Gastroesophageal sphincter (tissue), 3 donors: ENCODE results near the gene PRND.

ENCODE experiments used
- CTCF ChIP-seq, 4 experiments: fragments of 200-600 bp in 2 of 4; fragments of 450-650 bp in 2 of 4; sonication (generic) in 1 of 4; IDR thresholded peaks; one replicate each; pipeline ENCODE4 v1.5.1; 2017 to 2019; ENCODE audit warnings: antibody characterized with exemption in 4 of 4, mild to moderate bottlenecking in 2 of 4, moderate library complexity in 2 of 4
- POLR2AphosphoS5 ChIP-seq: sonication (generic); formaldehyde crosslinking; IDR thresholded peaks from one replicate; pipeline ENCODE4 v1.6.1; 2017; ENCODE audit warnings: antibody characterized with exemption

- no peak for TF ChIP-seq POLR2AphosphoS5
- TF ChIP-seq CTCF (IDR thresholded peaks at IDR 0.05), result no peak
These were observed 35.8 kb upstream of the PRND start for GRCh38 chr20:4685923-4686221.
